GM23338 (cell line): Measurements from ENCODE around the gene ANKRD23. TPM values are rescaled to one million over a fixed set of nuclear protein-coding genes. Genes with fewer than 3 reads are reported as not detected.

Source experiments
- ATAC-seq: fragments of 200-7000 bp; cut with Tn5 transposase; 3 replicates; pipeline ENCODE4 v1.9.1; 2020
- DNase-seq: peaks from one replicate; pipeline ENCODE4 v3.0.0-alpha.2; 2015; ENCODE audit warnings: low spot score
- H2AFZ ChIP-seq: fragments of 200-600 bp; sonication (generic); 2 replicates; pipeline ENCODE4 v1.8.0; 2016; ENCODE audit warnings: antibody characterized with exemption, mild to moderate bottlenecking, moderate library complexity
- H3F3A ChIP-seq: fragments of 200-600 bp; sonication (generic); replicated peaks from 2 replicates; pipeline ENCODE4 v1.8.0; 2017; ENCODE audit warnings: antibody characterized with exemption, mixed run types, low read depth
- H3K27ac ChIP-seq: fragments of 200-600 bp; sonication (generic); 2 replicates; pipeline ENCODE4 v1.6.1; 2016; ENCODE audit warnings: low read depth
- H3K27me3 ChIP-seq: fragments of 200-600 bp; sonication (generic); 2 replicates; pipeline ENCODE4 v1.8.0; 2016; ENCODE audit warnings: mild to moderate bottlenecking, mixed run types, moderate library complexity; ENCODE audit not compliant: insufficient read depth
- H3K36me3 ChIP-seq: fragments of 200-600 bp; sonication (generic); 2 replicates; pipeline ENCODE4 v1.8.0; 2016; ENCODE audit warnings: mild to moderate bottlenecking; ENCODE audit not compliant: insufficient read depth
- H3K4me1 ChIP-seq: fragments of 200-600 bp; sonication (generic); 2 replicates; pipeline ENCODE4 v1.8.0; 2016; ENCODE audit warnings: mild to moderate bottlenecking, moderate library complexity; ENCODE audit not compliant: insufficient read depth
- H3K4me2 ChIP-seq: fragments of 200-600 bp; sonication (generic); 2 replicates; pipeline ENCODE4 v1.7.1; 2017; ENCODE audit warnings: mixed run types
- H3K4me3 ChIP-seq: fragments of 200-600 bp; sonication (generic); 2 replicates; pipeline ENCODE4 v1.6.1; 2016; ENCODE audit warnings: mixed run types
- H3K79me2 ChIP-seq: fragments of 200-600 bp; sonication (generic); replicated peaks from 2 replicates; pipeline ENCODE4 v1.8.0; 2017; ENCODE audit warnings: mild to moderate bottlenecking; ENCODE audit not compliant: insufficient read depth
- H3K9me2 ChIP-seq: fragments of 200-600 bp; sonication (generic); 2 replicates; pipeline ENCODE4 v1.8.0; 2017; ENCODE audit not compliant: insufficient read depth
- H4K20me1 ChIP-seq: fragments of 200-600 bp; sonication (generic); replicated peaks from 2 replicates; pipeline ENCODE4 v1.8.0; 2017; ENCODE audit warnings: mild to moderate bottlenecking; ENCODE audit not compliant: insufficient read depth
- H3K27ac Mint-ChIP-seq: 2 replicates; pipeline ENCODE4 v1.8.0; 2020; ENCODE audit warnings: inconsistent platforms, mild to moderate bottlenecking, moderate library complexity, mixed read lengths
- H3K27me3 Mint-ChIP-seq: 3 replicates; pipeline ENCODE4 v1.8.0; 2022; ENCODE audit warnings: low read depth, mild to moderate bottlenecking, moderate library complexity, mixed read lengths, inconsistent platforms; ENCODE audit not compliant: insufficient read depth, poor library complexity
- H3K36me3 Mint-ChIP-seq: 3 replicates; pipeline ENCODE4 v1.8.0; 2021; ENCODE audit warnings: low read depth, mild to moderate bottlenecking, inconsistent platforms, moderate library complexity, mixed read lengths
- H3K4me1 Mint-ChIP-seq: 3 replicates; pipeline ENCODE4 v1.8.0; 2020; ENCODE audit warnings: mild to moderate bottlenecking, inconsistent platforms, mixed read lengths
- H3K4me3 Mint-ChIP-seq: 3 replicates; pipeline ENCODE4 v1.8.0; 2021; ENCODE audit warnings: moderate library complexity, mild to moderate bottlenecking, inconsistent platforms, mixed read lengths
- H3K9me3 Mint-ChIP-seq: 3 replicates; pipeline ENCODE4 v1.8.0; 2020; ENCODE audit warnings: moderate library complexity, mild to moderate bottlenecking, inconsistent platforms, mixed read lengths
- CREB1 ChIP-seq: fragments of 250-450 bp; sonication (Bioruptor Pico); IDR thresholded peaks from 2 replicates; pipeline ENCODE4 v1.5.0; 2020; ENCODE audit warnings: low read depth, mild to moderate bottlenecking, moderate library complexity
- CTCF ChIP-seq, 2 experiments: fragments of 200-600 bp in 1 of 2; sonication (generic) in 1 of 2; conservative IDR thresholded peaks; 2 replicates each; pipeline versions ENCODE4 v1.5.1 to v1.6.1; 2016 to 2017; ENCODE audit warnings: antibody characterized with exemption in 2 of 2, low read depth in 2 of 2, mild to moderate bottlenecking in 2 of 2, moderate library complexity in 1 of 2
- ETS1 ChIP-seq: IDR thresholded peaks from 2 replicates; pipeline ENCODE4 v1.6.1; 2016; ENCODE audit warnings: antibody characterized with exemption
- EZH2 ChIP-seq: fragments of 200-600 bp; sonication (generic); IDR thresholded peaks from one replicate; pipeline ENCODE4 v1.8.0; 2017; ENCODE audit warnings: antibody characterized with exemption, mild to moderate bottlenecking, low read depth; ENCODE audit not compliant: unreplicated experiment
- EZH2phosphoT487 ChIP-seq: fragments of 200-600 bp; sonication (generic); IDR thresholded peaks from one replicate; pipeline ENCODE4 v1.8.1; 2018; ENCODE audit warnings: antibody characterized with exemption; ENCODE audit not compliant: unreplicated experiment
- JUNB ChIP-seq: IDR thresholded peaks from one replicate; pipeline ENCODE4 v1.6.1; 2016; ENCODE audit warnings: antibody characterized with exemption; ENCODE audit not compliant: unreplicated experiment
- NANOG ChIP-seq: IDR thresholded peaks from 2 replicates; pipeline ENCODE4 v1.6.1; 2016; ENCODE audit warnings: antibody characterized with exemption, borderline replicate concordance
- POLR2AphosphoS5 ChIP-seq: IDR thresholded peaks from 2 replicates; pipeline ENCODE4 v1.6.1; 2016; ENCODE audit warnings: antibody characterized with exemption, low read depth
- REST ChIP-seq: IDR thresholded peaks from one replicate; pipeline ENCODE4 v1.6.1; 2018; ENCODE audit warnings: antibody characterized with exemption; ENCODE audit not compliant: unreplicated experiment
- STAT1 ChIP-seq: IDR thresholded peaks from one replicate; pipeline ENCODE4 v1.6.1; 2016; ENCODE audit warnings: antibody characterized with exemption; ENCODE audit not compliant: unreplicated experiment
- ZNF114 ChIP-seq: fragments of 250-450 bp; sonication (Bioruptor Pico); IDR thresholded peaks from 2 replicates; pipeline ENCODE4 v1.5.0; 2020; ENCODE audit warnings: mild to moderate bottlenecking, moderate library complexity
- ZNF331 ChIP-seq: fragments of 250-450 bp; sonication (Bioruptor Pico); IDR thresholded peaks from 2 replicates; pipeline ENCODE4 v1.5.0; 2020; ENCODE audit warnings: low read depth, mild to moderate bottlenecking, moderate library complexity
- ZNF462 ChIP-seq: fragments of 250-450 bp; sonication (Bioruptor Pico); IDR thresholded peaks from 2 replicates; pipeline ENCODE4 v1.5.0; 2020; ENCODE audit warnings: mild to moderate bottlenecking, moderate library complexity
- polyA plus RNA-seq: library from polyadenylated mRNA; unstranded; fragments of >200 nt; fragmentation: Nextera tagmentation; extraction: Ambion mirVana; gene quantifications from 2 replicates; pipeline ENCODE4 v1.2.1, GENCODE V29; 2016
- total RNA-seq: library from RNA; depleted of rRNA; stranded (reverse); fragments of >200 nt; shearing (Covaris generic); gene quantifications from 2 replicates; pipeline ENCODE4 v1.2.3, GENCODE V29; 2014

ANKRD23 gene
- total and polyA plus RNA-seq, 2 experiments from 2014 or later, result 4.0 to 5.0 TPM

GRCh38 chr2:96880891-96881273, 37.1 kb upstream of the ANKRD23 start:
- peaks cover 30% of the 10 kb centered on the region for H3K4me1 ChIP-seq
- ATAC-seq (no peak), DNase-seq (no peak)
- no peaks in the 10 kb centered on the region for H3K36me3 ChIP-seq
- peak overlapping the region; percentile 58 for H3K4me2 ChIP-seq
- no peaks in the 10 kb centered on the region for H3K36me3 Mint-ChIP-seq
- no peaks in the 10 kb centered on the region for H4K20me1 ChIP-seq
- H3K9me2 ChIP-seq, result no peaks in the 10 kb centered on the region
- H3K4me3 Mint-ChIP-seq, result peak overlapping the region; percentile 46; the same call in 1 of the 3 replicates
- peak overlapping the region; percentile 26 for H3K4me3 ChIP-seq
- H3K79me2 ChIP-seq, result no peaks in the 10 kb centered on the region
- H3K27ac Mint-ChIP-seq, result no peak overlapping the region
- H2AFZ ChIP-seq, result peak overlapping the region; percentile 4; the same call in 1 of the 2 replicates
- peaks cover 44% of the 10 kb centered on the region for H3K4me1 Mint-ChIP-seq
- H3K27me3 ChIP-seq, result no peaks in the 10 kb centered on the region
- H3K27me3 Mint-ChIP-seq, result peaks cover 34% of the 10 kb centered on the region
- no peak for TF ChIP-seq ZNF331 (CRISPR knock-in tag)
- TF ChIP-seq CTCF (conservative IDR thresholded peaks at IDR 0.05; ENCODE audit: low read depth in 2 of 2), result no peak
- TF ChIP-seq STAT1, result no peak
- no peak for TF ChIP-seq ZNF462 (CRISPR knock-in tag)
- TF ChIP-seq EZH2, result no peak
- TF ChIP-seq JUNB, result no peak
- no peak for TF ChIP-seq POLR2AphosphoS5
- no peak for TF ChIP-seq CREB1 (CRISPR knock-in tag)
- TF ChIP-seq ETS1, result no peak
- TF ChIP-seq ZNF114, result no peak
- TF ChIP-seq NANOG, result no peak
- no peak for TF ChIP-seq EZH2phosphoT487
- TF ChIP-seq REST, result no peak
- no peaks in the 10 kb centered on the region; the same call in 2 of the 3 replicates for H3K9me3 Mint-ChIP-seq
- peak overlapping the region; percentile 65; the same call in 1 of the 2 replicates for H3K27ac ChIP-seq
- H3F3A ChIP-seq, result peaks cover 8% of the 10 kb centered on the region; the same call in 1 of the 2 replicates
